GM21619 (cell line): ENCODE data around the gene C11orf68.

ENCODE experiments used
- ATAC-seq: cut with Tn5 transposase; IDR thresholded peaks from one replicate; pipeline ENCODE4 v1.9.1; 2021; ENCODE audit not compliant: unreplicated experiment

Gene C11orf68

DNA sequence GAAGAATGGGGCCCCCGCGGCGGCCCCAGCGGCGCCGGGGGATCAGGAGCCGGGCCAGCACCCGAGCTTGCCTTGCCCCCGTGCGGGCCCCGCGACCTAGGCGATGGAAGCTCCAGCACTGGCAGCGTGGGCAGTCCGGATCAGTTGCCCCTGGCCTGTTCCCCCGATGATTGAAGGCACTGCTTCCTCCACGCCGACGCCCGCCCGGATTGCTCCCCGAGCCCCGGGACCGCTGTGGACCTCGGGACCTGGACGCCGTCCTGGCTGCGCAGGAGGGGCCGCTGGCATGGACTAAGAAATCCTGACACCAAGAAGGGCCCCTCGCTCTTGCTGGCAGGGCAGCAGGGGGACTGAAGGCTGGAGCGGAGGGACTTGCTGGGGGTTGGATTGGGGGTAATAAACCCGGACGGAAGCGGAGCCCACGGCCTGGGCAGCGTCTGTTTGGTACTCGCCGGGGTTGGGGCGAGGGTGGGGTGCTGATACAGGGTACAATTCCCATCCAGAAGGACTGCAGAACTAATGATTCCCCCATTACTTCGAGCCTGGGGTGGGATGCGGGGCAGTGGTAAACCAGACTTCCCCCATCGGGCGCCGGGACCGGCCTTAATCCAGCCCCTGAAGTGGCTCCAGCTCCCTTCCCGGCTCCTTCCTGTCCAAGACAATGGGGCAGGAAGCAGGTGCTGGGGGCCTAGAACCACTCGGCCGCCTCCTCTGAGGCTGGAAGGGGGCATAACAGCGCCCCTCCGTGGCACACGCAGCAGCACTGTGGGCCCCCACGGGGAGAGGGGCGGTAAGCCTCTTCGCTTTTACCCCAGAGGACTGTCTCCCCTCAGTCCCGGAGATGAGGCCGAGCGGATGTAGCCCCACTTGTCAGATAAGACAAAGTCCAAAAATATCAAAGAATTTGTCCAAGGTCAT, 27.4 kb downstream of the C11orf68 start:
- no peak for ATAC-seq

DNA sequence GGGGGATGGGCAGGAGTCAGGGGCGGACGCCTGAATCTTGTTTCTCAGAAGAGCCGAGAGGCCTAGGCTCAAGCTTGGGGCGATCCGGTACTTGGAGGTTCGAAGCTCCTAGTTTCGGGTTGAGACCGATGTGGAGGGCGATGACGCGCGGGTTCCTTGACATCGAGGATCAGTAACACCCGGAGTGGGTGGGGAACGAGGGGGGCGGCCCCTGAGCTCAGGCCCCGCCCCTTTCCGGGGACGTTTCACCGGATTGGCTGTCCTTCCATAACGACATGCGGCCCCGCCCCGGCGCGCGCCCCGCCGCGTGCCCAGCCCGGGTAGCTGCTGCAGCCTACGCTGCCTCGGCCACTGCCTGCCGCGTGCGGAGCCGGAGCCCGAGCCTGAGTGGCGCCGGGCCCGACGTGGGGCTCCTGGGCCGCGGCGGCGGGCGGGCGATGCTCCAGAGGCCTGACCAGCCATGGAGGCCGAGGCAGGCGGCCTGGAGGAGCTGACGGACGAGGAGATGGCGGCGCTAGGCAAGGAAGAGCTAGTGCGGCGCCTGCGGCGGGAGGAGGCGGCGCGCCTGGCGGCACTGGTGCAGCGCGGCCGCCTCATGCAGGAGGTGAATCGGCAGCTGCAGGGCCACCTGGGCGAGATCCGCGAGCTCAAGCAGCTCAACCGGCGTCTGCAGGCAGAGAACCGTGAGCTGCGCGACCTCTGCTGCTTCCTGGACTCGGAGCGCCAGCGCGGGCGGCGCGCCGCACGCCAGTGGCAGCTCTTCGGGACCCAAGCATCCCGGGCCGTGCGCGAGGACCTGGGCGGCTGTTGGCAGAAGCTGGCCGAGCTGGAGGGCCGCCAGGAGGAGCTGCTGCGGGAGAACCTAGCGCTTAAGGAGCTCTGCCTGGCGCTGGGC, 28.3 kb downstream of the C11orf68 start, which contains the start of gene CCDC85B:
Gene CCDC85B, plus strand, starts transcription at position 350 of the 895 bp plus-strand sequence. Its CDS starts 111 bp downstream, at position 461.
- ATAC-seq: peak; percentile 45

DNA sequence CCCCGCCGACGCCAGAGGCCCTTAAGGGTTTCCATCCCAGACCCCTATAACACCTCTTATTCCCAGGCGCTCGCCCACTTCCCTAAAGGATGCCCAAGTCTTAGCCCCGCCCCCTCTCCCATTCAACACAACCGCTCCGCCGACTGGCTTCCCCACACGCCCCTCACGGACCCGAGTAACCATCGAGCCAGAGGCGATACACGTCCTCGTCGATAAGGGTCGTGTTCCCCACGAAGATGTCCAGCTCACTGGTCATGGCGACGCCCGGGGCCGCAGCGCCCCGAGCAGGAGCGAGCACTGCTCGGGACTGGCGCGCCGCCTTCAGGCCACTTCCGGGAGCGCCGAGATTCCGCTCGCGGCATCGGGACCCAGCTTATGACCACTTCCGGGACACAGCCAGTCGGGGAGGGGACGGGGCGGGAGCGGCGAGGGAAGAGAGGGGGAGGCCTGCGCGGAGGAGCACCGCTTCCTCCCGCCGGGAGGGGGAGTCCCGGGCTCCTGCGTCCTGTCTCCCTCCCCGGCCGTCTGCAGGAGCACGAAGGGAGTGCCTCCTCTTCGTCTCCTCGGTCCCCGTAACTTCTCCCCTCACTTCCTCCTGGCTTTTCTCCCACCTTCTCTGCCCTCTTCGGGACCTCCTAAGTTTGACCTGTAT, 30.6 kb downstream of the C11orf68 start, which contains the start of gene FIBP:
Gene FIBP, minus strand, starts transcription at position 309 of the 652 bp plus-strand sequence. Its CDS starts 53 bp downstream, at position 256.
- peak; percentile 43 for ATAC-seq

DNA sequence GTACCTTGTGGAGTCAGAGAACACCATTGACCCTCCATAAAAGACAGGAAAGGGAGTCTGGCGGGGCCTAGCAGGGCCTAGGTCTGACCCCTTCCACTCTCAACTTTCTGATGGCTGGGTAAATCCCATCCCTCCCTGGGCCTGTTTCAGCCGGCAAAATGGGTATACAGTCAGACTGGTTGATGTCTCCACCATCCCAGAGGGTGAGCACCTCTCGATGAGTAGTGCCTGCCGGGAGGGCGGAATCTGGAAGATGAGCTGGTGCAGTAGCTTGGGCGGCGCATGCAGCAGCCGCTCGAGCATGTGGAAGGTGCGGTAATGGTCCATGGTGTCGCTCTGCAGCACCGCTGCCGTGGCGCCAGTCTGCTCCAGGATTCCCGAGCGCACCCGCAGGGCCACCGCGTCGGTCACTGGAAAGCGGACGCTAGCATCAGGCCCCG, 31.1 kb downstream of the C11orf68 start:
- ATAC-seq: peak; percentile 1

DNA sequence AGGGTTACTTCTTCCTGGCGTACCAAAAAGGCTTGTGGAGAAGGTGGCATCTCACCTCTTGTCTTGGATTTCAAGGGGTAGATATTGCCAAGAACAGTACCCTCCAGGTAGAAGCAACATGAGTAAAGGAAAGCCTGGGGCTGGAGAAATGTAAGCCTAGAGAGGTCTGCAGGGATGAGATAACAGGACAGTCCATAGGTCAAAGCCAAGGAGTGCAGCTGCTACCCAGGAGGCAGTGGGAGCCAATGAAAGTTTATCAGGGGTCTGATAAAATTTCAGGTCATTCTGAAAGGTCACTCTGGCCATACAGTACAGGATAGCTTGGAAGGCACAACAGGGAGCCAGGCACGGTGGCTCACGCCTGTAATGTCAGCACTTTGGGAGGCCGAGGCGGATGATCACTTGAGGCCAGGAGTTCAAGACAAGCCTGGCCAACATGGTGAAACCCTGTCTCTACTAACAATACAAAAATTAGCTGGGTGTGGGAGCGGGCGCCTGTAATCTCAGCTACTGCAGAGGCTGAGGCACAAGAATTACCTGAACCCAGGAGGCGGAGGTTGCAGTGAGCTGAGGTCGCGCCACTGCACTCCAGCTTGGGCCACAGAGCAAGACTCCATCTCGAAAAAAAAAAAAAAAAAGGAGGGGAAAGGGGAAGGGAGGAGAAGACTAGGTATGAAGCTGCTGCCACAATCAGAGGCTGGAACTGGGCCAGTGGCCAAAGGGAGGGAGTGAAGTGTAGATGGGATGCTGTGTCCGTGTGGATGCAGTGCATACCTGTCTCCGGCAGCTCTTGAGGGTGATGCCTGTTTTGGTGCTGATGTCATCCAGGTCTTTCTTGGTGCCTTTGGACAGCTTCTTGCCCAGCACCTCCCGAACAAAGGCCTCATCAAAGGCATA, 31.8 kb downstream of the C11orf68 start:
- ATAC-seq: no peak

DNA sequence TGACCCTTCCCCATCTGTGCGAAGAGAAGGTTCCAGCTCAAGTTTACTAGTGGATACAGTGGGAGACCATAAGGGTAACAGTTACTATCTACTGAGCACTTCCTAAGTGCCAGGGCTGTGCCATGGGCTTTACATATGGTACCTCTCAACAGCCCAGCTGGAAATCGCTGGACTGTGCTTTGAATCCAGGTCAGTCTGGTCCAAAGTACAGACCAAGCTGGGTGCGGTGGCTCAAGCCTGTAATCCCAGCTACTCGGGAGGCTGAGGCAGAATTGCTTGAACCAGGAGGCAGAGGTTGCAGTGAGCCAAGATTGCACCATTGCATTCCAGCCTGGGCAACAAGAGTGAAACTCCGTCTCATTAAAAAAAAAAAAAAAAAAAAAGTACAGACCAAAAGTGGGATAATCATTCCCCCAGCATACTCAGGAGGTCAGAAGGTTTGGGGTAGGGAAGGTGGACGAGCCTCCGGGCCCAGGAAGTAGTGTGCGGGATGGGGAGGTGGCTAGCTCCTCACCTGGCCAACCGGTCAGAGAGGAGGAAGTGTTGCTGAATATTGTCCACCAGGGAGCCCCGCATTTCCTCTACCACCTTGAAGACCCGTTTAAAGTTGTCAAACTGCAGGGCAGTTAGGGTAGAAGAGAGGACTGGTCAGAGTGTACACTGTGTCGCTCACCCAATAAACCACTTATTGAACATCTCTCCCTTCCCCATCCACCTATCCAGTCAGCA, 32.9 kb downstream of the C11orf68 start:
- ATAC-seq: no peak

DNA sequence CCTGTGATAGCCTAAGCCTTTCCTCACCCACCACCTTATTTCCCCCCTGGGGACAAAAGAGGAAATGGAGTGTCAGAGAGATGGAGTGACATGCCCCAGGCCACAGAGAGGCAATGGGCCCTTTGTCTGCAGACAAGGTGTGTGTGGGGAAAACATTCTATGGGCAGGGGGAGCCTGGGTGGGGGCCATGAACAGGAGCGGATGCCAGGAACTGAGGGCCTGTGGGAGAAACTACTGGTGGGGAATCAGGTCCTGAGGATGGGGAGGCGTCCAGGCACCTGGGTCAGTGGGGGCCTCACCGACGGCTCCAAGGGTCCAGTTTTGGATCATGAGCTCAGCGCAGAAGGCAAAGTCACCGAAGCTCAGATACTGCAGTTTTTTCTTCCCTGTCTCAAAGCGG, 33.6 kb downstream of the C11orf68 start:
- ATAC-seq: no peak

DNA sequence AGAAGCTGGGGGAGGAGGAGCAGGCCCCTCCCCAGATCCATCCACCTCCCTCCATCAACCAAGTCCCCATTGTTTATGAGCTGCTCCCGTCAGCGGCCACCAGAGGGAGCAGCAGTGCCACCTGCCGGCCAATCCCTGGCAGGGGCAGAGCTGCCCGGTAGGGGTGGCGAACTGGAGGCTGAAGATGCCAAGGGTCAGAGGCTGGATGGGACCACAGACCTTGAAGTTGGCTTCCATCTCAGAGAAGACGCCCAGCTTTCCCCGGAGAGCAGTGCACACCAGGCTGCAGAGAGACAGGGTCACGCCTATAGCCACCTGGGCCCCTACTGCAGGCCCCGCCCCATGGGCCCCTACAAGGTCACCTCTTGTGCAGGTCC, 34.2 kb downstream of the C11orf68 start:
- no peak for ATAC-seq

DNA sequence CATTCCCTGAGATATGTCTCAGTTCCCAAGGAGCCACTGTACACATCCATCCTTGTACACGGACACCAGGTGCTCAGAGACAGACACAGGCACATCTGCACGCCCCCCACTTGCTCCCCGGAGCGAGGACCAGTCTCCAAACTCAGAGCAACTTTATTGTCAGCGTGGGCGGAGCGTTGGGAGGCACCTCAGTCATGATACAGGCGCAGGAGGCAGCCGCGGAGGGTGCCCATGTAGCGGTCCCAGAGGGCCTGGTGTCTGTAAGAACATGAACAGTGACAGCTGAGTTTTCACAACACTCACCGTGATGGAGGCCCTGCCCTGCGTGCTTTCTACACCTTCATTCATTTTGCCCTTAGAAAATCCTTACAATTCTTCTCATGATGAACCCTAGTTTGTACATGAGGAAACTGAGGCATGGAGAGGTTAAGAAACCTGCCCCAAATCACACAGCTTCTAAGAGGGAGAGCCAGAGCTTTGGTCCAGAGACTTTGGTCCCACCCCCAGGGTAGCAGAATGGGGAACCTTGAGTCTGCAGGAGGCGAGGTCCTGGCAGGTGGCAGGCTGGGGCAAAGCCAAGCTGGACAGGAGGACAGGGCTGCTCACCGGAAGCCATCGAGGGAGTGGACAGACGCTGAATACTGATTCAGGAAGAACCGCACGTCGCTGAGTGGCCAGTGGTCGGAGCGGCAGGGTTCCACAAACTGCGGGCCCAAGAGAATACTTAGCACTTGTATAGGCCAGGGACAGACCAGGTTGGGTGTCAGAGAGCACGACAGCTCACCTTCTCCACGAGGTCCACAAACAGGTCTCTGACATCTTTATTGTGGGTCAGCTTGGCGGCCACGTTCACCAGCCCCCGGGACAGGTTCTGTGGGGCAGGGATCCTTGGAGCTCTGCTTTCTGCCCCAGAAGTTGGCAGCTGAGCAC, 34.8 kb downstream of the C11orf68 start:
- no peak for ATAC-seq

DNA sequence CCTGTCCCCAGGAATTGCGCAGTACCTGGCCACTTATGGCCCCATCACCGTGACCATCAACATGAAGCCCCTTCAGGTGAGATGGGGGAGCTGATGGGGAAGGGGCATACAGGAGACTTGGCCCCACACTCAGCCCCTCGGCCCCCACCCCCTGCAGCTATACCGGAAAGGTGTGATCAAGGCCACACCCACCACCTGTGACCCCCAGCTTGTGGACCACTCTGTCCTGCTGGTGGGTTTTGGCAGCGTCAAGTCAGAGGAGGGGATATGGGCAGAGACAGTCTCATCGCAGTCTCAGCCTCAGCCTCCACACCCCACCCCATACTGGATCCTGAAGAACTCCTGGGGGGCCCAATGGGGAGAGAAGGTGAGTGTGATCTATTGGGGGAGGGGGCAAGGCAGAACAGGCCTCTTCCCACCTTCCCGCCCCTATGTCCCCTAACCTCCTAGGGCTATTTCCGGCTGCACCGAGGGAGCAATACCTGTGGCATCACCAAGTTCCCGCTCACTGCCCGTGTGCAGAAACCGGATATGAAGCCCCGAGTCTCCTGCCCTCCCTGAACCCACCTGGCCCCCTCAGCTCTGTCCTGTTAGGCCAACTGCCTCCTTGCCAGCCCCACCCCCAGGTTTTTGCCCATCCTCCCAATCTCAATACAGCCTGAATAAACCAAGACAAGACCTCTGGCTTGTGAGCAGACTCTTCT, 35.7 kb downstream of the C11orf68 start:
- ATAC-seq: no peak

DNA sequence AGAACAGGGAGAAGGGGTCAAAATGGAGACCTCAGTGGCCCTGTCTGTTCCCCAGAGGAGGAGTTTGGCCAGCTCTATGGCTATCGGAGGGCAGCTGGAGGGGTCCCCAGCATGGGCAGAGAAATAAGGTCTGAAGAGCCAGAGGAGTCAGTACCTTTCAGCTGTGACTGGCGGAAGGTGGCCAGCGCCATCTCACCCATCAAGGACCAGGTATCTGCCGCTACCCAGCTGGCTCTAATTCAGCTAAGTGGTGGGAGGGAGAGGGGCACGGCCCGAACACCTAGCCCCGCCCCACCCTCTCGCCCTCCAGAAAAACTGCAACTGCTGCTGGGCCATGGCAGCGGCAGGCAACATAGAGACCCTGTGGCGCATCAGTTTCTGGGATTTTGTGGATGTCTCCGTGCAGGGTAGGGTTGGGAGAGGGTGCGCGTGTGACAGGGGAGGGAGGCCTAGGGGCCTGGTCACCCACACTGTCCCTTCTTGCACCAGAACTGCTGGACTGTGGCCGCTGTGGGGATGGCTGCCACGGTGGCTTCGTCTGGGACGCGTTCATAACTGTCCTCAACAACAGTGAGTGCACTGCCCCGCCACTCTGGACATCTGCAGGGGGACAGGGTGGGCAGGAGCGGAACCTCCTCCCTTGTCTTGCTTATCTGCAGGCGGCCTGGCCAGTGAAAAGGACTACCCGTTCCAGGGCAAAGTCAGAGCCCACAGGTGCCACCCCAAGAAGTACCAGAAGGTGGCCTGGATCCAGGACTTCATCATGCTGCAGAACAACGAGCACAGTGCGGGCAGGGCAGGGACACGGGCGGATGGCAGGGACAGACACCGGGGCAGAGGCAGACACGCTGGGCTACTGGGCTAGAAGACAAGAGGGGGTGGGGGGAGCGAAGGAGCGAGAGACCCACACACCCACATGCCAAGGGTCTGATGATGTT, 36.5 kb downstream of the C11orf68 start:
- ATAC-seq: no peak

DNA sequence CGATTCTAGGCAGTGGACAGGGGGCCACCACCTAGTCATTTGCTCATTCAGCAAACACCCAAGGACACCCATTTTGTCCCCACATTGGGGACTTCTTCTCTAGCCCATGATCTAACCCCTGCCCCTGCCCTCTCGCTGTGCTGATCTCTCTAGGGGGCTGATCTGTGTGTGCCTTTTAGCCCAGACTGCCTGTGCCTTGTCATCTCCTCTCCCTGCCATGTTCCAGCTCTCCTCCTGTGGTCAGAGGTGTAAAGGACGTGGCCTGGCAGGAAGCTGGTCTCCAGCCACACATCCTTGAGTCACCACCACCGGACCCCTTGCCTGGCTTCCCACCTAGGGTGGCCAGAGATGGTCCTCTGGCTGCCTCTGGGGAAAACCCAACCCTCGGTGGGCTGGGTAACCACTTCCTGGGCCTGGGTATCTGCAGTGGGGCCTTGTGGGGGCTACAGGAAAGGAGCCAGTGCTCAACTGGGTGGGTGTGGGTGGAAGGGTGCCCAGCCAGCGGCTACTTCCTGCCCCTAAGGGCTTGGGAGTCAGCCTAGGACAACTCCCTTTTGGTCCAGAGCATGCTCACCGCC, 37.9 kb downstream of the C11orf68 start:
- ATAC-seq: no peak

DNA sequence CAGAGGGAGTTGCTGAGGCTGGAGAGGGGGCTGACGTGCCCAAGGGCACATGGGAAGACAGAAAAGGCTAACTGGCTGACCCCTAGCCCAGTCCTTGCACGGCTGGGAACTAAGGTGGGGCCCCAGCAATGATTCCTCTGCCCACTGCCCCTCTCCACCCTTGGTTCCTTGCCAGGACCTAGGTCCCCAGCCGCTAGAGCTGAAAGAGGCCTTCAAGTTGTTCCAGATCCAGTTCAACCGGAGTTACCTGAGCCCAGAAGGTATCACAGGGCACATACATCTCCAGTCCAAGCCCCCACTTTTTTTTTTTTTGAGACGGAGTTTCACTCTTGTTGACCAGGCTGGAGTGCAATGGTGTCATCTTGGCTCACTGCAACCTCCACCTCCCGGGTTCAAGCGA, 38.8 kb downstream of the C11orf68 start:
- ATAC-seq: no peak

DNA sequence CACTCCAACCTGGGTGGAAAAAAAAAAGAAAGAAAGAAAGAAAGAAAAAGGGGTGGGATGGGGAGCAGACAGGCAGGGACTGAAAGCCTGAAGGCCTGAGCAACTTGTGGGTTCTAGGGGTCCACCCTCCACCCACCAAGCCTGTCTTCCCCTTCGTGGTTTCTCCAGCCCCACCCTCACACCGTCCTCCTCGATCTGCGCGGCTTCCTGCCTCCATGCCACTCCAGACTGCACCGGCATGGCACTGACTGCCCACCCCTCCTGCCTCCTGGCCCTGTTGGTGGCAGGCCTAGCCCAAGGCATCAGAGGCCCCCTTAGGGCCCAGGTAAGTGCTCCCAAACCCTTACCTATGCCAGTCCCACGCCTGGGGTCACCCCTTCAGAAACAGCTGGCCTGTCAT, 39.2 kb downstream of the C11orf68 start, which contains the start of gene CTSW:
Gene CTSW, plus strand, starts transcription at position 221 of the 400 bp plus-strand sequence. Its CDS starts 18 bp downstream, at position 239.
- ATAC-seq: no peak

DNA sequence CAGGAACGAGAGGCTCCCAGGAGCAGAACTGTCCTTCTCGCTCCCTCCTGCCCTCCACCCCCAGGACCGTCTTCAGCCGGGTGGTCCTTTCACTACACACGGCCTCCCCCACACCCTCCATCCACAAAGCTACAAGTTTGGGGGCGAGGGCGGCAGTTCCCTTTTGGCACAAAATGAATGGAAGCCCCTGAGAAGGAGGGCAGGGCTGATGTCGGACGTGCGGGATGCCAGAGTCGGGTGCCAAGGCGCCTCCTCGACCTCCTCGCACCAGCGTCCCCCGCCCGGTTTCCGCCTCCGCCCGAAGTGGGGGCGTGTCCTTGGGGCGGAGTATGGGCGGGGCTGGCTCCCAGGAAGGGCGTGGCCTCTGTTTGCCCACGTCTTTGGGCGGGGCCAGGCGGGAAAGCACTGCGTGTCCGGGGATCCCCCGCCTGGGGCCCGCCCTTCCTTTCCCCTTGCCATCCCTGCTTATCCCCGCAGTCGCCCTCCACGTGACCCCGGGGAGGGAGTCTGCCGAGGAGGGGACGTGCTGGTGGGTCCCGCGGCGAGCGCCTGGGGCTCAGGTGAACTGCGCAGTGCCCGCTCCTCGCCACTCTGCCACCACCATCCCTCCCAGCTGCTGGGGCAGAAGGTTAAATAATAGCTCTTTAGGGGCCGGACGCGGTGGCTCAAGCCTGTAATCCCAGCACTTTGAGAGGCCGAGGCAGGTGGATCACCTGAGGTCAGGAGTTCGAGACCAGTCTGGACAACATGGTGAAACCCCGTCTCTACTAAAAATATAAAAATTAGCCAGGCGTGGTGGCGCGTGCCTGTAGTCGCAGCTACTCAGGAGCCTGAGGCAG, 45.3 kb downstream of the C11orf68 start:
- ATAC-seq: peak; percentile 68
